Measurements from ENCODE around the gene TNIK.
A peak's percentile ranks its signal among the peaks of the same experiment; 100 is the strongest.
"Not testable (repeated sequence)": the region's sequence is repeated elsewhere in the genome, so short reads cannot be mapped to it uniquely, and the experiment has no call there.

Gene TNIK

GRCh38 chr3:171383206-171384018 lies 76.8 kb downstream of the TNIK start:
- no peak for DNase-seq

- not testable (repeated sequence) for DNase-seq
These were observed 77.9 kb downstream of the TNIK start for GRCh38 chr3:171382347-171382746.

GRCh38 chr3:171380711-171381425 lies 79.3 kb downstream of the TNIK start:
- no peak for DNase-seq

GRCh38 chr3:171379961-171380483 lies 80.2 kb downstream of the TNIK start:
- DNase-seq, result no peak

GRCh38 chr3:171379281-171379680 lies 80.9 kb downstream of the TNIK start:
- no peak for DNase-seq

- no peak for DNase-seq
These were observed 81.6 kb downstream of the TNIK start for GRCh38 chr3:171378586-171378985.

- DNase-seq, result no peak
These were observed 82.3 kb downstream of the TNIK start for GRCh38 chr3:171377859-171378258.

GRCh38 chr3:171376596-171376947 lies 83.6 kb downstream of the TNIK start:
- DNase-seq, result no peak

GRCh38 chr3:171375666-171376595 lies 84.3 kb downstream of the TNIK start:
- no peak for DNase-seq

- DNase-seq, result no peak
These were observed 85.4 kb downstream of the TNIK start for GRCh38 chr3:171374661-171375285.

- DNase-seq, result no peak
These were observed 85.9 kb downstream of the TNIK start for GRCh38 chr3:171374260-171374659.

GRCh38 chr3:171373711-171374110 lies 86.5 kb downstream of the TNIK start:
- DNase-seq, result no peak

GRCh38 chr3:171372694-171373093 lies 87.5 kb downstream of the TNIK start:
- no peak for DNase-seq

GRCh38 chr3:171371354-171371753 lies 88.9 kb downstream of the TNIK start:
- DNase-seq, result no peak

GRCh38 chr3:171369156-171369555 lies 91.0 kb downstream of the TNIK start:
- no peak for DNase-seq

- peak in 1 of 2 experiments; percentile 9 for DNase-seq
These were observed 93.5 kb downstream of the TNIK start for GRCh38 chr3:171366738-171367137.

GRCh38 chr3:171366043-171366442 lies 94.2 kb downstream of the TNIK start:
- no peak for DNase-seq

GRCh38 chr3:171365489-171365888 lies 94.7 kb downstream of the TNIK start:
- DNase-seq, result peak; percentile 16 to 50

- DNase-seq, result no peak
These were observed 95.7 kb downstream of the TNIK start for GRCh38 chr3:171364500-171364899.

- no peak for DNase-seq
These were observed 97.0 kb downstream of the TNIK start for GRCh38 chr3:171363202-171363601.

GRCh38 chr3:171362575-171362974 lies 97.6 kb downstream of the TNIK start:
- no peak for DNase-seq

- DNase-seq, result no peak
These were observed 101.4 kb downstream of the TNIK start for GRCh38 chr3:171358881-171359198.

Data from NCI-H187 (cell line).